Panc1 (cell line): ENCODE measurements around the gene CACNB1.

Experiments used
- CTCF ChIP-seq: fragments of 450-650 bp; IDR thresholded peaks from 2 replicates; pipeline ENCODE4 v1.5.1; 2017; ENCODE audit warnings: mild to moderate bottlenecking
- POLR2AphosphoS5 ChIP-seq: IDR thresholded peaks from 2 replicates; pipeline ENCODE4 v1.6.1; 2012; ENCODE audit warnings: mild to moderate bottlenecking, low read depth, low read length, moderate library complexity
- REST ChIP-seq, 2 experiments: IDR thresholded peaks; 2 replicates each; pipeline ENCODE4 v1.6.1; 2011 to 2012; ENCODE audit warnings: low read depth in 2 of 2, control low read depth in 1 of 2, low read length in 1 of 2, mild to moderate bottlenecking in 1 of 2, moderate library complexity in 1 of 2; ENCODE audit not compliant: insufficient read depth in 1 of 2
- SIN3A ChIP-seq: IDR thresholded peaks from 2 replicates; pipeline ENCODE4 v1.6.1; 2012; ENCODE audit warnings: low read depth, mild to moderate bottlenecking, low read length, moderate library complexity, borderline replicate concordance; ENCODE audit not compliant: insufficient read depth
- TCF7L2 ChIP-seq: IDR thresholded peaks from 2 replicates; pipeline ENCODE4 v1.6.1; 2011; ENCODE audit warnings: mild to moderate bottlenecking, low read depth, low read length, inconsistent platforms

- TF ChIP-seq CTCF (peak; percentile 85), POLR2AphosphoS5 (no peak), TCF7L2 (no peak), REST (IDR thresholded peaks at IDR 0.05; ENCODE audit: insufficient read depth in 1 of 2, low read depth in 2 of 2, low read length in 1 of 2) (no peak), SIN3A (no peak)
Observed at GRCh38 chr17:39244600-39245570, 47.4 kb upstream of the CACNB1 start.
